ENCODE measurements around the gene CPNE8.

CPNE8 gene

GRCh38 chr12:38895446-38895845 is 9.9 kb downstream of the CPNE8 start:
- TF ChIP-seq NFIC (IDR thresholded peaks at IDR 0.05) (no peak), FOXM1 (IDR thresholded peaks at IDR 0.05; ENCODE audit: borderline replicate concordance, low read depth) (no peak), RAD21 (IDR thresholded peaks at IDR 0.05; ENCODE audit: low read depth) (no peak), YY1 (IDR thresholded peaks at IDR 0.05; ENCODE audit: low read depth) (no peak), EGR1 (IDR thresholded peaks at IDR 0.05) (no peak), TAF1 (IDR thresholded peaks at IDR 0.05; ENCODE audit: low read depth) (no peak), ZBTB7A (IDR thresholded peaks at IDR 0.05; ENCODE audit: low read depth) (no peak), TCF12 (IDR thresholded peaks at IDR 0.05; ENCODE audit: low read depth) (no peak), TEAD4 (IDR thresholded peaks at IDR 0.05) (no peak), MAX (IDR thresholded peaks at IDR 0.05) (no peak), CEBPB (IDR thresholded peaks at IDR 0.05) (no peak)
- TF ChIP-seq, protein P1, sequence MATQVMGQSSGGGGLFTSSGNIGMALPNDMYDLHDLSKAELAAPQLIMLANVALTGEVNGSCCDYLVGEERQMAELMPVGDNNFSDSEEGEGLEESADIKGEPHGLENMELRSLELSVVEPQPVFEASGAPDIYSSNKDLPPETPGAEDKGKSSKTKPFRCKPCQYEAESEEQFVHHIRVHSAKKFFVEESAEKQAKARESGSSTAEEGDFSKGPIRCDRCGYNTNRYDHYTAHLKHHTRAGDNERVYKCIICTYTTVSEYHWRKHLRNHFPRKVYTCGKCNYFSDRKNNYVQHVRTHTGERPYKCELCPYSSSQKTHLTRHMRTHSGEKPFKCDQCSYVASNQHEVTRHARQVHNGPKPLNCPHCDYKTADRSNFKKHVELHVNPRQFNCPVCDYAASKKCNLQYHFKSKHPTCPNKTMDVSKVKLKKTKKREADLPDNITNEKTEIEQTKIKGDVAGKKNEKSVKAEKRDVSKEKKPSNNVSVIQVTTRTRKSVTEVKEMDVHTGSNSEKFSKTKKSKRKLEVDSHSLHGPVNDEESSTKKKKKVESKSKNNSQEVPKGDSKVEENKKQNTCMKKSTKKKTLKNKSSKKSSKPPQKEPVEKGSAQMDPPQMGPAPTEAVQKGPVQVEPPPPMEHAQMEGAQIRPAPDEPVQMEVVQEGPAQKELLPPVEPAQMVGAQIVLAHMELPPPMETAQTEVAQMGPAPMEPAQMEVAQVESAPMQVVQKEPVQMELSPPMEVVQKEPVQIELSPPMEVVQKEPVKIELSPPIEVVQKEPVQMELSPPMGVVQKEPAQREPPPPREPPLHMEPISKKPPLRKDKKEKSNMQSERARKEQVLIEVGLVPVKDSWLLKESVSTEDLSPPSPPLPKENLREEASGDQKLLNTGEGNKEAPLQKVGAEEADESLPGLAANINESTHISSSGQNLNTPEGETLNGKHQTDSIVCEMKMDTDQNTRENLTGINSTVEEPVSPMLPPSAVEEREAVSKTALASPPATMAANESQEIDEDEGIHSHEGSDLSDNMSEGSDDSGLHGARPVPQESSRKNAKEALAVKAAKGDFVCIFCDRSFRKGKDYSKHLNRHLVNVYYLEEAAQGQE (IDR thresholded peaks at IDR 0.05; ENCODE audit: low read depth), result no peak

DNA sequence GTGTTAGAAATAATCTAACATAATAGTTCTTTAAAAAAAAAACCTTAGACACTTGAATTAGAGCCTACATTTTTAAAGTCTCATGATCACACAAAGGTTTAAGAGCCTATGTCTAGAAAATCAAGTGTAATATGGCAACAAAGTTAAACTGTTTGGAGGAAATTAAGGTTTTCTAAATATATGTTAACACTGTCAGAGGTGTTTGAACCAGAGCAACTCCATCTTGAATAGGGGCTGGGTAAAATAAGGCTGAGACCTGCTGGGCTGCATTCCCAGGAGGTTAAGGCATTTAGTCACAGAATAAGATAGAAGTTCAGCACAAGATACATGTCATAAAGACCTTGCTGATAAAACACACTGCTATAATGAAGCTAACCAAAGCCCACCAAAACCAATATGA is 12.4 kb downstream of the CPNE8 start:
- TF ChIP-seq TEAD4 (IDR thresholded peaks at IDR 0.05) (no peak), YY1 (IDR thresholded peaks at IDR 0.05; ENCODE audit: low read depth) (no peak), MAX (IDR thresholded peaks at IDR 0.05) (no peak), TCF12 (IDR thresholded peaks at IDR 0.05; ENCODE audit: low read depth) (no peak), FOXM1 (IDR thresholded peaks at IDR 0.05; ENCODE audit: borderline replicate concordance, low read depth) (no peak)

GRCh38 chr12:38892087-38892786 is 13.2 kb downstream of the CPNE8 start:
- TF ChIP-seq USF1 (IDR thresholded peaks at IDR 0.05) (no peak), EP300 (IDR thresholded peaks at IDR 0.05; ENCODE audit: borderline replicate concordance) (no peak), CREB1 (IDR thresholded peaks at IDR 0.05; ENCODE audit: low read depth) (no peak), TCF12 (IDR thresholded peaks at IDR 0.05; ENCODE audit: low read depth) (no peak), FOXM1 (IDR thresholded peaks at IDR 0.05; ENCODE audit: borderline replicate concordance, low read depth) (no peak), EGR1 (IDR thresholded peaks at IDR 0.05) (no peak), NFIC (IDR thresholded peaks at IDR 0.05) (no peak), TAF1 (IDR thresholded peaks at IDR 0.05; ENCODE audit: low read depth) (no peak), ZBTB7A (IDR thresholded peaks at IDR 0.05; ENCODE audit: low read depth) (no peak), MAX (IDR thresholded peaks at IDR 0.05) (no peak), RAD21 (IDR thresholded peaks at IDR 0.05; ENCODE audit: low read depth) (no peak), TEAD4 (IDR thresholded peaks at IDR 0.05) (no peak), YY1 (IDR thresholded peaks at IDR 0.05; ENCODE audit: low read depth) (no peak)
- TF ChIP-seq, protein P1 (IDR thresholded peaks at IDR 0.05; ENCODE audit: low read depth), result no peak

DNA sequence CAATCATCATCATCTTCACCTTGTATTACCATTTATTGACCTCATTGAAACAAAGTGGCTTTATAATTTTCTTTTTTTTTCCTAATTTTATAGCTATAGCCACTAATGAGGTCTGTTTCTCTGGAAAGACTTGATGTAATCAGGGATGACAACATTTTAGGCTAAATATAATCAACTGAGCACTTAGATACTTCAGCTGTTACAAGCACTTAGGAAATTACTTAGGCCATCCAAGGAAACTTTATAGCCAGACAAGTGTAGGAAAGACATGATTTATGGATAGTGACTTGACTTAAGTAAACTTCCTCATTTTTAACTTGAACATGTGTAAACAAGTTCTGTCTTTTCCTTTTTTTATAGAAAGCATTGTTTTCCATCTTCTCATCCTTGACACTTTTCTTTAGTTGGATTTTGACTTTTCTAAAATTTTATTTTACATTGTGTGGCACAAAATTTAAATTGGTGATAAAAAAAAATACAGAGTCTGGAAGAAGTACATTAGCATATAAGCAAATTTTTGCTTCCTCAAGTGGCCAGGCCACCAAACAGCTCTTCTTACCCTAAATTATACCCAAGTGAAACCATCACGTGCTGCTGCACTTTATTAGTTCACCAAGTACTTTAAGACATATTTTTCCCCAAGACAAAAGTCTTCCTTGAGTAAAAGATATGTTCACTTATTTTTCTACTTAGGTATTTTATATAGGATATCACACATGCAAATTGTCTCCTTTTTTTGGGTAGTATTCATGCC is 15.1 kb downstream of the CPNE8 start:
- TF ChIP-seq USF1 (IDR thresholded peaks at IDR 0.05) (no peak), EGR1 (IDR thresholded peaks at IDR 0.05) (no peak), MAX (IDR thresholded peaks at IDR 0.05) (no peak), TCF12 (IDR thresholded peaks at IDR 0.05; ENCODE audit: low read depth) (no peak), RAD21 (IDR thresholded peaks at IDR 0.05; ENCODE audit: low read depth) (no peak), ZBTB7A (IDR thresholded peaks at IDR 0.05; ENCODE audit: low read depth) (no peak), CEBPB (IDR thresholded peaks at IDR 0.05) (no peak), EP300 (IDR thresholded peaks at IDR 0.05; ENCODE audit: borderline replicate concordance) (no peak), TAF1 (IDR thresholded peaks at IDR 0.05; ENCODE audit: low read depth) (no peak), TEAD4 (IDR thresholded peaks at IDR 0.05) (no peak), CREB1 (IDR thresholded peaks at IDR 0.05; ENCODE audit: low read depth) (no peak), FOXM1 (IDR thresholded peaks at IDR 0.05; ENCODE audit: borderline replicate concordance, low read depth) (no peak), YY1 (IDR thresholded peaks at IDR 0.05; ENCODE audit: low read depth) (no peak), NFIC (IDR thresholded peaks at IDR 0.05) (no peak)
- TF ChIP-seq, protein P1 (IDR thresholded peaks at IDR 0.05; ENCODE audit: low read depth), result no peak

Data from Ishikawa (cell line).